GM08714 (cell line): ENCODE measurements around the gene POLR1A.

Experiments used
- H3K4me3 ChIP-seq: fragments of 200-500 bp; sonication (Bioruptor generic); 2 replicates; pipeline ENCODE4 v1.5.1; 2014; ENCODE audit warnings: mild to moderate bottlenecking, low read length, inconsistent platforms
- ZNF274 ChIP-seq: IDR thresholded peaks from 2 replicates; pipeline ENCODE4 v1.6.1; 2012; ENCODE audit warnings: mild to moderate bottlenecking, low read depth, low read length

The POLR1A gene

DNA sequence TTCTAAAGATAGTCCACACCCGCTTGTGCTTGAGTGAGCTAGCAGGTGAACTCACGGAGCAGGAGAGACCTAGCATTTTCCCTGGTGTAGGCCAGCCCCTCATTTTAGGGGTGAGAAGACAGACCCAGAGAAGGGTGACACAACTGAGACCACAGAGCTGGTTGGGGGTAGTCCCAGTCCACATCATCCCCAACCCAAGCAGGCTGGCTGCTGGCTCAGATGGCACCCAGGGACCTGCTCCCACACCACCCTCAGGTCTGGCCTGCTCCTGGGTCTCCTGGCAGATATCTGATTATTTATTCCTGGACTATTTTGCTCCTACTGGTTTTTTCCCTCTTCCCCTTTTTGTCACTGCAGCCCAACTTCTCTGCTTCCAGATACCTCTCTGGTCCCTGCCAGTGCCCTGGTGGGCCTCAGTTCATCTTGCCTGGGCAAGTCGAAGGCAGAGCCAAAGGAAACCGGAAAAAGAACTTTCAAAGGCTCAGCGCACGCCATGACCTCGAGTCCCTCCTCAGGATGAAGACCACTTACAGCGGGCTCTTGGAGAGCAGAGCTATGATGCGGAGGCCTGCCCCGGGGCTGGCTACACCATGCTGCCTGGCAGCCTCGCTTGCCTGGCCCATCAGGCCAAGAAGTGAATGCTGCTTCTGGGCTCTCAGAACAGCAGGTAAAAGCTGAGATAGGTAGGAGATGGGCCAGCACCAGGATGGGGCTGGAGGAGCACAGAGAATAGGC lies 72.7 kb downstream of the POLR1A start:
- no peak for TF ChIP-seq ZNF274
- no peak overlapping the region for H3K4me3 ChIP-seq

DNA sequence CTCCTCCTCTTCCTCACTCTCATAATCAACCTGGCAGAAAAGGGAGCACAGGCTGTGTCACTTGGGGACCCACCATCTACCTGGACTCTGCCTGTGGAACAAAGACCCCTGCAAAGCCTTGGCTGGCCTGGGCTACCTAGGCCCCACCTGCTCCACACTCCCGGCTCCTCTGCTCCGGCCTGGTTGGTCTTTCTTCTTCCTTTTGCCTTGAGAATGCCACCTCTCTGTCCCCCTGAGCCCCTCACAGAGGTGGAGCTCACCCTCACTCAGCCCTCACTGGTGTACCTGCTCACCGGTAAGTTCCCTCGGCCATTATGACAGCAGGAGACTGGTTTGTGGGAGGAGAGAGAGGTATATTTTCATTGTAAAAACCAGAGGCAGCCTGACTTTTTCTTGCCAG lies 74.1 kb downstream of the POLR1A start:
- no peak for TF ChIP-seq ZNF274
- no peak overlapping the region for H3K4me3 ChIP-seq

DNA sequence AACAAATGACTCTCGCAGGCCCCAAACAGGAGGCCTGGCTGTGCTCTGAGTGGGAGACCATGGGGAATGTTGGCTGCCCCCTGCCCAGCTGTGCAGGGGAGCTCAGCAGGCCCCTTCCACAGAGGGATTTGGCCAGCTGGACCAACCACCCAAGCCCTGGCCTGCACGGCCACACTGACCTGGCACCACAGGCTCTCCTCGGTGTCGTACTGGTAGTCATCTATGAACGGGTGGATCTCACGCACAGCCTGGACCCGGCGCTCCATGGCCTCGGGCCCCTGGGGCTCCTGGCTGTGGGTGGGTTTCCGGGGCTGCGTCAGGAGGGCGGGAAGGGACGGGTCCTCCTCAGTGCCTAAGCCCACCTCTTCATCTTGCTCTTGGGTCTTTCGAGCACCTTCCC lies 74.5 kb downstream of the POLR1A start:
- TF ChIP-seq ZNF274, result no peak
- no peak overlapping the region for H3K4me3 ChIP-seq

DNA sequence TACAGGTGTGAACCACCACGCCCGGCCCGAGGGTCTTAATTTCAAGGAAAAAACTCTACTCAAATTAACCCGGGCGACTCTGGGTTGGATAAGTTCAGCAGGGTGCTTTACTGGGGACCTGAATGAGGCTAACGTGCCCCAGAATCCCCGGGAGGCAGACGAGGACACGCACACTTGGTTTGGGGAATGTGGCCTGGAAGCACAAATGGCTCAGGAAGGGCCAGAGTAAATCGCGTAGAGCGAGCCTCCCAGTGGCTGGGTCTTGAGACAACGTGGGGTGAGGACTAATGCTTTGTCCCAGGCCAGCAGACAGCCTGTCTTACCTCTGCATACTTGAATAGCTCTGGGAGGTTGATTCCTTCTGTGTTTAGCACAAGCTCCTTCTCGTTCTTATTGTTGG lies 75.8 kb downstream of the POLR1A start:
- H3K4me3 ChIP-seq, result no peak overlapping the region
- no peak for TF ChIP-seq ZNF274

DNA sequence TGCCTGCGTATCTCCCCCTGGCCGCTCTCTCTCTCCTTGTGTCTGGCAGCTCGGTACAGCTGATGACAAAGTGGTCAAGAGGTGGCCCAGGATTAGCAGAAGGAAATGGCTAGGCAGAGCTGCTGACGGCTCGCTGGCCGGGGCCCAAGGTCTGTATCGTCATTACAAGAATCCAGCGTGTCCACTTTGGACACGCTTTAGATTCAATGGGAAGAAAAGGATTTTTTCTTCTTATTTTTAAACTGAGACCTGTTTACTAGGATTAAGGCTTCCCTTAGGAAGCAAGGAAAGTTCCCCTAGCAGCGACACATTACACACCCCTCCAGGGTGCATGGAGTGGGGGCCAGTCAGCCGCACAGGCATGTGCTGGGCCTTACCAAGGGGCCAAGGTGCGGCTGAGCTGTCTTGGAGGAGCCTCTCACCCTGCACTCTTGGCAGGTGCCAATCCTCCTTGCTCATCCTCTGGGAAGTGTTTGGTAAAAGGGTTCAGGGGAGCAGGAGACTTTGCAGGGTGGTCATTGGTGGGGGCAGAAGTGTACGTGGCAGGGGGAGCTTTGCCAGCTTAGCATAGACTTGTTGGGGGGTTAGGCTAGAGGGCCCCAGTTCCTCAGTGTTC lies 76.8 kb downstream of the POLR1A start:
- H3K4me3 ChIP-seq, result no peak overlapping the region
- no peak for TF ChIP-seq ZNF274

DNA sequence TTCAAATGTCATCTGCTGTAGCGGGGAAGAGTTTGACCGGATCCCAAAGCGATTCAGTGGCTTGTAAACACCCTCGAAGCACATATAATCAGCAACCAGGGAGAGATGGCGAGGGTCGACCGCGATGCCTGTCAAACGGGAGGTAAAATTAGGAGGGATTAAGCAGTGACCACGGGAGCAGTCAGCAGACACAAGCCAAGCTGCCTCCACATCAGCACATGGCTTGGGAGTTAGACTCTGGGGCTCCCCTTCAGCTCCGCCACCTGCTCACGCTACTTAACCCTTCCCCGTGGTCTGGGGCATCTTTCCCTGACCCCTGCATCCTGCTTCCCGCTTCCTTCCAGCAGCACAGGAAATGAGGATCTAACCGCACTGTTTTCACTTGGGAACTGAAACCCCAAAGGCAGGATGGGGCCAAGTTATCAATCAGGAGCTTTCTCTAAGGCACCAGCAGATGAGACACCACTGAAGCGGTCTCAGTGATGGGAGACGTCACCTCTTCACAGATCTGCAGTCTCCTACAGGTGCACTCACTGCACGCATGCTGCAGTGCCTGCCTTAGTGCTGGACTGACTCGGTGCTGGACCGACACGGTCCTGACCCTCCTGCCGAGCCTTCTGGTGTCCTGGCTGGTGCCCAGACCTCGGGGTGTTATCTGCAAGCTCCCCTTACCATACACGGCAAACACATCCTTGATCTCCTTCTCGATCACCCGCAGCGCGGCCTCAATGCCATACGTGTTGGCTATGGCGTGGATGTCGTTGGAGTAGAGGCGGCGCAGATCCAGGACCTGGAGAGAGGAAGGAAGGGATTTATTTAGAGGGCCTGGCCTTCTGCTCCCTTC lies 77.5 kb downstream of the POLR1A start:
- no peak for TF ChIP-seq ZNF274
- H3K4me3 ChIP-seq, result no peak overlapping the region

DNA sequence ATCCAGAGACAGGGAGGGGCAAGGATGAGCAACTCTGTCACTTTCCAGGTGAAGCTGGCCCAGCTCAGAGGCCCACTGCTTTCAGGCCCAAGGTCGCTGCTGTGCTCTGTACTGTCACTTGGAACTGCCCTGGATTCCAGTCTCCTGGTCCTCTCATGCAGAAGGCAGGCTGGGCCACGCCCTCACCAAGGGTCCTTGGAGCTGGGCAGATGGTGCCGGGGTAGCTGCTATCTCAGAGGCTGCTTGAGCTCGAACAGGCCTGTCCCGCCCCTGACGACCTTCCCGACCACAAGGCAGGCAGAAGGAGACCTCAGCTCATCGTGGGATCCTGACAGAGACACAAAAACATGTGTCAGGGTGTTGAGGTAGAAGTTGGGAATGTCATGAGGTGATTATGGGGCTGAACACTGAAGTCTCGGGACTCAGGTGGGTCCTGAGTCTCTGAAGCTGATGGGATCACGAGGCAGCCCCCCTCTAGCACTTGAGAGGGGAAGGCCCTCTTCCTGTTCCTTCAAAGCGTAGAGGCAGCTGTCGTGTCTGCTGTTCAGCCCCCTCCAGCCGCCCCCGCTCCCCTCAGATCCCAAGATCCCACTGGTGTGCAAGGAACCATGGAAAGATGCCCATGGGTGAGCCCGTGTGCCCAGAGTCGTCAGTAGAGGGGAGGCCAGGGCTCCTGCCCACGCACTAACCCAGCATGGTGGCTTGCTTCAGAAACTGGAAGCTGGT lies 78.3 kb downstream of the POLR1A start:
- no peak for TF ChIP-seq ZNF274
- no peak overlapping the region for H3K4me3 ChIP-seq

DNA sequence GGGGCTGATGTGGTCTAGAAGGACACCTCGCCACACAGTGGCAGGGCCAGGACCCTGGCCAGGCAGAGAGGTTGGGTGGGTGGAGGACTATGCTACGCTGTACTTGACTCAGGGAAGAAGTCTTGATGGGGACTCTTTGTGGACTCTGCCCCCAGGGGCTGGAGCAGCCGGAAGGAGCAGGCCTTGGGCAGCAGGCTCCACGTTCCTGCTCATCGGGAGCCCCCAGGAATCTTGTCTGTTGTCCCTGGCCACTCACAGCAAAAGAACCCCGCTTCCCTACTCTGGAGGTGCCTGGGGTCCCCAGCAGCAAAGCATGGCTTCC lies 79.0 kb downstream of the POLR1A start:
- no peak for TF ChIP-seq ZNF274
- no peak overlapping the region for H3K4me3 ChIP-seq

DNA sequence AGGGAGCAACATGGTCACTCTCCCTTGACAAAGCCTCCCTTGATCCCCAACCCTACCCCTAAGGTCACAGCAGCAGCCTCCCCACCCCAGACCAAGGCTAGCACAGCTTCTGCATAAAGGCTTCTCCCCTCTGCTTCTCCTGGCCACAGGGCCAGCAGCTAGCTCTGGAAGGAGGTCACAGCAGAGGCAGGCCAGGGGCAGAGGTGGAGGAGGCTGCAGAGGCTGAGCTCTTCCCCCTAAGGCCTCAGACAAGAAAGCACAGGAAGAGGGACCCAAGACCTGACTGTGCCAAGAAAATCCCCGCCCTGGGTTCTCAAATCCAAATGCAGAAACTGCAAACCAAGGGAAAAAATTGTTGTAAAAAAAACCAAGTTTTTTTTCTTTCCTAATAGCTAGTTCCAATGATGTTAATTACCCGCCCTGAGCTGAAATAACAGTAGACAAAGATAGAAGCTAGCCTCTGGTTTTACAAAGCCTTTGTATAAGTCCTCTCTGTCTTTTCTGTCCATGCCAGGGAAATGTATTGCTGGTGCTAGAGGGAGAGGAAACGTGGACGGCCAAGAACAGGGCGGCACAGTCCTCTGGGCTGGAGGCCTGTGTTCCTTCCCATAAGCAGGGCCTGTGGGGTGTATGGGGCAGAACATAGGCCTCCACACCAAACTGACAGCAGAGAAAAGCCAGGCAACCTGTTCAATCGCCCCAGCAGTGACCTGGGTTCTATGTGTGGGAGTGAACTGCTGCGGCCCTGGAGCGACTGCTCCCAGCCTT lies 79.5 kb downstream of the POLR1A start:
- no peak overlapping the region for H3K4me3 ChIP-seq
- no peak for TF ChIP-seq ZNF274

DNA sequence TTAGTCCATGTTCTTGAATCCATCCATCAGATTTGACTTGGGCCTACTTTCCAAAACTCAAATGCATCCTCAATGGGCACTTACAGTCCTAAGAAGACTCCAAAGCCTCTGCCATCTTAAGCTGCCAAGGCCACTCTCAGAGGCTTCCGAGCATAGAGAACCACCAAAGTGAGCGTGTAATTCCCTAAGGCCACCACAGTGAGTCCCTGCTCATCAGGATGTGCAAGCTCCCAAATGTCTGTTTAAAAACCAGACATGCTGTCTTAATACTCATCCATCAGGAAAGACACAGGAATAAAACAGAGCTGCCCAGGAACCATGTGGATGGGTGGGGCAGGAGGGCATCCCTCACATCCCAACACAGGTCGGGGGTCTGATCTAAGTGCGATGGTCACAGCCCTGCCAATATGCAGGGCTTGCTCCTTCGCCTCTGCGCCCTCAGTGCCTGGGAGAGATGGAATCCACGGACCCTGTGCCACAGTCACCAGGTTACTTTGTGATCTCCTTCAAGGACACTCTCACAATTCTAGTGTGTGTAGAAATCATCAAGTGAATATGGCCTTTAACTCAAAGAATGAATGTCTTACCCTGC lies 80.4 kb downstream of the POLR1A start:
- no peak overlapping the region for H3K4me3 ChIP-seq
- TF ChIP-seq ZNF274, result no peak

DNA sequence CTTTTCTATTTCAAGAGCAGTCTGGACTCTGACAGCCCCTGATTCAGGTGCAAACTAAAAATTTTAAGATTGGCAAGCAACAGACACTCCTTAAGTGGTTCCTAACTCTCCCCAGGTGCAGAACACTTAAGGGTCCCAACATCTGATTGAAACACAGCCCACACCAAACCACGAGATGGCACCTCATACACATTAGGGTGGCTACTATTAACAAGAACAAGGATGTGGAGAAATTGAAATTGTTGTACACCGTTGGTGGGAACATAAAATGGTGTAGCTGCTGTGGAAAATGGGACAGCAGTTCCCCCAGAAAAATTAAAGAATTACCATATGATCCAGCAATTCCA lies 82.3 kb downstream of the POLR1A start:
- no peak overlapping the region for H3K4me3 ChIP-seq
- no peak for TF ChIP-seq ZNF274

DNA sequence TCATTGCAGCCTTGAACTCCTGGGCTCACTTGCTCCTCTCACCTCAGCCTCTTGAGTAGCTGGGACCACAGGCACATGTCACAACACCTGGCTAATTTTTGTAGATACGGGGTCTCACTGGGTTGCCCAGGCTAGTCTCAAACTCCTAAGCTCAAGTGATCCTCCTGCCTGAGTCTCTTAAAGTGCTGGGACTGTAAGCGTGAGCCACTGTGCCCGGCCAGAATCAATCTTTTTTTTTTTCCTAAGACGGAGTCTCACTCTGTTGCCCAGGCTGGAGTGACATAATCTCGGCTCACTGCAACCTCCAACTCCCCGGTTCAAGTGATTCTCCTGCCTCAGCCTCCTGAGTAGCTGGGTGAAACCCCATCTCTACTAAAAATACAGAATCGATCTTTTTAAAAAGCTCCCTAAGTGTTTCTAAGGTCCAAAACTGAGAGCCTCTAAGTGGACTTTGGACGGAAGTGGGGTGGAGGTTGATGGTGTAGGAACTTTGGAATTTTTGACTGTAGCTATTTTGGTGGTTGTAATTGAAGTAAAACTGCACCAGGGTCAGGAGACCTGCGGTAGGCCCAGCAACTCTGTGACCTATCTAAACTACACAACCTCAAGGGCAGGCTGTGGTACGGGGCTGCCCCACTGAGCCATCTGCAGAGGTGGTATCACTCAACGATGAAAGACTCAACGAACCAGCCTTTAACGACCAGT lies 82.9 kb downstream of the POLR1A start:
- H3K4me3 ChIP-seq, result no peak overlapping the region
- no peak for TF ChIP-seq ZNF274
